ENCODE measurements around the gene FUBP3. TPM values are rescaled to one million over a fixed set of nuclear protein-coding genes. Genes with fewer than 3 reads are reported as not detected.

The FUBP3 gene
- 0.02 TPM in 1 of 2 replicates, not detected in the other for total RNA-seq (2014; rRNA removed; shearing (Covaris generic))

- no peak for DNase-seq (ENCODE audit: low spot score)
These were observed at the start of gene FUBP3 for GRCh38 chr9:130578865-130579737. FUBP3 (plus strand) TSS chr9:130579577; CDS start chr9:130579681, 104 bp downstream.

GRCh38 chr9:130530938-130531337 lies 48.4 kb upstream of the FUBP3 start:
- DNase-seq (ENCODE audit: low spot score) = no peak

- DNase-seq (ENCODE audit: low spot score) = no peak
These were observed 47.7 kb upstream of the FUBP3 start for GRCh38 chr9:130531670-130532069.

- no peak for DNase-seq (ENCODE audit: low spot score)
These were observed 46.8 kb upstream of the FUBP3 start for GRCh38 chr9:130532426-130533080.

GRCh38 chr9:130535818-130536521 lies 43.4 kb upstream of the FUBP3 start:
- no peak for DNase-seq (ENCODE audit: low spot score)

GRCh38 chr9:130536701-130537107 lies 42.7 kb upstream of the FUBP3 start:
- no peak for DNase-seq (ENCODE audit: low spot score)

- no peak for DNase-seq (ENCODE audit: low spot score)
These were observed 41.9 kb upstream of the FUBP3 start for GRCh38 chr9:130537346-130538050.

GRCh38 chr9:130539420-130540223 lies 39.8 kb upstream of the FUBP3 start:
- DNase-seq (ENCODE audit: low spot score) = no peak

- no peak for DNase-seq (ENCODE audit: low spot score)
These were observed 37.8 kb upstream of the FUBP3 start for GRCh38 chr9:130541533-130541932.

- no peak for DNase-seq (ENCODE audit: low spot score)
These were observed 37.3 kb upstream of the FUBP3 start for GRCh38 chr9:130542038-130542437.

- DNase-seq (ENCODE audit: low spot score) = no peak
These were observed 36.7 kb upstream of the FUBP3 start for GRCh38 chr9:130542457-130543228.

GRCh38 chr9:130543368-130543767 lies 36.0 kb upstream of the FUBP3 start:
- DNase-seq (ENCODE audit: low spot score) = no peak

GRCh38 chr9:130543859-130544258 lies 35.5 kb upstream of the FUBP3 start:
- no peak for DNase-seq (ENCODE audit: low spot score)

- no peak for DNase-seq (ENCODE audit: low spot score)
These were observed 35.0 kb upstream of the FUBP3 start for GRCh38 chr9:130544364-130544763.

- no peak for DNase-seq (ENCODE audit: low spot score)
These were observed 31.3 kb upstream of the FUBP3 start for GRCh38 chr9:130548103-130548502.

- no peak for DNase-seq (ENCODE audit: low spot score)
These were observed 30.2 kb upstream of the FUBP3 start for GRCh38 chr9:130549093-130549735.

- DNase-seq (ENCODE audit: low spot score) = no peak
These were observed 24.8 kb upstream of the FUBP3 start for GRCh38 chr9:130554606-130555005.

- DNase-seq (ENCODE audit: low spot score) = no peak
These were observed 24.3 kb upstream of the FUBP3 start for GRCh38 chr9:130555061-130555460.

GRCh38 chr9:130555968-130556367 lies 23.4 kb upstream of the FUBP3 start:
- DNase-seq (ENCODE audit: low spot score) = no peak

All from A172 (cell line).